ENCODE data around the gene RTN4RL1.

RTN4RL1 gene

GRCh38 chr17:1951920-1952319 lies 73.2 kb downstream of the RTN4RL1 start:
- H3K9me3 ChIP-seq (ENCODE audit: control insufficient read depth, insufficient read depth, low read depth, low read length) = no peaks in the 10 kb centered on the region
- peaks cover 46% of the 10 kb centered on the region for H3K27me3 ChIP-seq (ENCODE audit: control insufficient read depth, insufficient read depth, low read length)
- no peak overlapping the region for H3K27ac ChIP-seq (ENCODE audit: low read depth, low read length)
- H3K36me3 ChIP-seq (ENCODE audit: control insufficient read depth, insufficient read depth, low read length) = no peaks in the 10 kb centered on the region
- no peak overlapping the region for H3K9ac ChIP-seq (ENCODE audit: low read length)
- peaks cover 15% of the 10 kb centered on the region; the same call in 1 of the 2 replicates for H3K4me1 ChIP-seq (ENCODE audit: control insufficient read depth, insufficient read depth, low read length)
- no peak overlapping the region for H3K4me3 ChIP-seq (ENCODE audit: low read depth, low read length)

- H3K4me1 ChIP-seq (ENCODE audit: control insufficient read depth, insufficient read depth, low read length) = peaks cover 10% of the 10 kb centered on the region; the same call in 1 of the 2 replicates
- peaks cover 28% of the 10 kb centered on the region for H3K27me3 ChIP-seq (ENCODE audit: control insufficient read depth, insufficient read depth, low read length)
- H3K36me3 ChIP-seq (ENCODE audit: control insufficient read depth, insufficient read depth, low read length) = no peaks in the 10 kb centered on the region
- H3K27ac ChIP-seq (ENCODE audit: low read depth, low read length) = no peak overlapping the region
- no peak overlapping the region for H3K9ac ChIP-seq (ENCODE audit: low read length)
- no peaks in the 10 kb centered on the region for H3K9me3 ChIP-seq (ENCODE audit: control insufficient read depth, insufficient read depth, low read depth, low read length)
- no peak overlapping the region for H3K4me3 ChIP-seq (ENCODE audit: low read depth, low read length)
Observed at GRCh38 chr17:1949754-1950153, 75.4 kb downstream of the RTN4RL1 start.

DNA sequence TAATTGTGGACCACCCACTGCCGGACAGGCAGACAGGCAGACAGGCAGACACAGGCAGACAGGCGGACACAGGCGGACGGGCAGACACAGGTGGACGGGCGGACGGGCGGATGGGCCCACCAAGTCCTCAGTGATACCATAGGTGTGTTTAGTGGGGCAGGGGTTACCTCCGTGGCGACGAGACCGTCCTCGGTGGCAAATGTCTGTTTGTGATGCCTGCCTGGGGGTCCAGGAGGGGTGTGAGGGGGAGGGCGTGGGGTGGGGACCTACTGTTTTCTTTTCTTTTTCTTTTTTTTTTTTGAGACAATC lies 76.7 kb downstream of the RTN4RL1 start:
- Histone ChIP-seq H3K4me3 (ENCODE audit: low read depth, low read length) (no peak overlapping the region), H3K27ac (ENCODE audit: low read depth, low read length) (no peak overlapping the region), H3K9me3 (ENCODE audit: control insufficient read depth, insufficient read depth, low read depth, low read length) (no peaks in the 10 kb centered on the region), H3K27me3 (ENCODE audit: control insufficient read depth, insufficient read depth, low read length) (peaks cover 15% of the 10 kb centered on the region), H3K9ac (ENCODE audit: low read length) (no peak overlapping the region), H3K4me1 (ENCODE audit: control insufficient read depth, insufficient read depth, low read length) (peaks cover 10% of the 10 kb centered on the region; the same call in 1 of the 2 replicates), H3K36me3 (ENCODE audit: control insufficient read depth, insufficient read depth, low read length) (no peaks in the 10 kb centered on the region)

- H3K27ac ChIP-seq (ENCODE audit: low read depth, low read length) = no peak overlapping the region
- no peaks in the 10 kb centered on the region for H3K9me3 ChIP-seq (ENCODE audit: control insufficient read depth, insufficient read depth, low read depth, low read length)
- peaks cover 12% of the 10 kb centered on the region for H3K27me3 ChIP-seq (ENCODE audit: control insufficient read depth, insufficient read depth, low read length)
- peaks cover 10% of the 10 kb centered on the region; the same call in 1 of the 2 replicates for H3K4me1 ChIP-seq (ENCODE audit: control insufficient read depth, insufficient read depth, low read length)
- no peak overlapping the region for H3K4me3 ChIP-seq (ENCODE audit: low read depth, low read length)
- H3K36me3 ChIP-seq (ENCODE audit: control insufficient read depth, insufficient read depth, low read length) = no peaks in the 10 kb centered on the region
- H3K9ac ChIP-seq (ENCODE audit: low read length) = no peak overlapping the region
Observed at GRCh38 chr17:1947743-1948516, 77.2 kb downstream of the RTN4RL1 start.

- Histone ChIP-seq H3K4me1 (ENCODE audit: control insufficient read depth, insufficient read depth, low read length) (peaks cover 10% of the 10 kb centered on the region; the same call in 1 of the 2 replicates), H3K36me3 (ENCODE audit: control insufficient read depth, insufficient read depth, low read length) (no peaks in the 10 kb centered on the region), H3K27me3 (ENCODE audit: control insufficient read depth, insufficient read depth, low read length) (peaks cover 8% of the 10 kb centered on the region), H3K4me3 (ENCODE audit: low read depth, low read length) (no peak overlapping the region), H3K27ac (ENCODE audit: low read depth, low read length) (no peak overlapping the region), H3K9ac (ENCODE audit: low read length) (no peak overlapping the region), H3K9me3 (ENCODE audit: control insufficient read depth, insufficient read depth, low read depth, low read length) (no peaks in the 10 kb centered on the region)
Observed at GRCh38 chr17:1947229-1947742, 77.8 kb downstream of the RTN4RL1 start.

- peaks cover 2% of the 10 kb centered on the region; the same call in 1 of the 2 replicates for H3K27me3 ChIP-seq (ENCODE audit: control insufficient read depth, insufficient read depth, low read length)
- H3K27ac ChIP-seq (ENCODE audit: low read depth, low read length) = no peak overlapping the region
- H3K9ac ChIP-seq (ENCODE audit: low read length) = no peak overlapping the region
- H3K4me1 ChIP-seq (ENCODE audit: control insufficient read depth, insufficient read depth, low read length) = peaks cover 10% of the 10 kb centered on the region; the same call in 1 of the 2 replicates
- no peak overlapping the region for H3K4me3 ChIP-seq (ENCODE audit: low read depth, low read length)
- no peaks in the 10 kb centered on the region for H3K36me3 ChIP-seq (ENCODE audit: control insufficient read depth, insufficient read depth, low read length)
- H3K9me3 ChIP-seq (ENCODE audit: control insufficient read depth, insufficient read depth, low read depth, low read length) = no peaks in the 10 kb centered on the region
Observed at GRCh38 chr17:1946021-1946932, 78.9 kb downstream of the RTN4RL1 start.

DNA sequence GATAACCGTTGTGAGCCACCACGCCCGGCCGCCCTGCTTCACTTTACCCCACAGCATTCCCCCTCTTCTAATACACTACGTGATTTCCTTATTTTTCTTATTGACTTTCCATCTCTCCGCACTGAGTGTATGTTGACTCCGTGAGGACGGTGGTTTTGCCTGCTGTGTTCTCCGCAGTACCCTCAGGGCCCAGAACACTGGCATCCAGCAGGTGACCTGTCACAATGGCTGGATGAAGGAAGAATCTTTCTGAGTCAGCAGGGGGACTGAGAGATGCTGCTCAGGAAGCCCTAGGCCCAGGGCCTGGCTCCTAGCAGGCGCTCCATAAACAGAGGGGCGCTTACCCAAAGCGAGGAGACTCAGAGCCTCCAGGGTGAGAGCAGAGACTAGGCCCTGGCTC lies 79.5 kb downstream of the RTN4RL1 start:
- Histone ChIP-seq H3K9me3 (ENCODE audit: control insufficient read depth, insufficient read depth, low read depth, low read length) (no peaks in the 10 kb centered on the region), H3K36me3 (ENCODE audit: control insufficient read depth, insufficient read depth, low read length) (no peaks in the 10 kb centered on the region), H3K4me3 (ENCODE audit: low read depth, low read length) (no peak overlapping the region), H3K27ac (ENCODE audit: low read depth, low read length) (no peak overlapping the region), H3K4me1 (ENCODE audit: control insufficient read depth, insufficient read depth, low read length) (peaks cover 10% of the 10 kb centered on the region; the same call in 1 of the 2 replicates), H3K9ac (ENCODE audit: low read length) (no peak overlapping the region), H3K27me3 (ENCODE audit: control insufficient read depth, insufficient read depth, low read length) (no peaks in the 10 kb centered on the region; the same call in 1 of the 2 replicates)

GRCh38 chr17:1943436-1943831 lies 81.7 kb downstream of the RTN4RL1 start:
- Histone ChIP-seq H3K4me1 (ENCODE audit: control insufficient read depth, insufficient read depth, low read length) (peaks cover 10% of the 10 kb centered on the region; the same call in 1 of the 2 replicates), H3K9me3 (ENCODE audit: control insufficient read depth, insufficient read depth, low read depth, low read length) (no peaks in the 10 kb centered on the region), H3K36me3 (ENCODE audit: control insufficient read depth, insufficient read depth, low read length) (no peaks in the 10 kb centered on the region), H3K9ac (ENCODE audit: low read length) (no peak overlapping the region), H3K27me3 (ENCODE audit: control insufficient read depth, insufficient read depth, low read length) (no peaks in the 10 kb centered on the region), H3K4me3 (ENCODE audit: low read depth, low read length) (no peak overlapping the region), H3K27ac (ENCODE audit: low read depth, low read length) (no peak overlapping the region)

DNA sequence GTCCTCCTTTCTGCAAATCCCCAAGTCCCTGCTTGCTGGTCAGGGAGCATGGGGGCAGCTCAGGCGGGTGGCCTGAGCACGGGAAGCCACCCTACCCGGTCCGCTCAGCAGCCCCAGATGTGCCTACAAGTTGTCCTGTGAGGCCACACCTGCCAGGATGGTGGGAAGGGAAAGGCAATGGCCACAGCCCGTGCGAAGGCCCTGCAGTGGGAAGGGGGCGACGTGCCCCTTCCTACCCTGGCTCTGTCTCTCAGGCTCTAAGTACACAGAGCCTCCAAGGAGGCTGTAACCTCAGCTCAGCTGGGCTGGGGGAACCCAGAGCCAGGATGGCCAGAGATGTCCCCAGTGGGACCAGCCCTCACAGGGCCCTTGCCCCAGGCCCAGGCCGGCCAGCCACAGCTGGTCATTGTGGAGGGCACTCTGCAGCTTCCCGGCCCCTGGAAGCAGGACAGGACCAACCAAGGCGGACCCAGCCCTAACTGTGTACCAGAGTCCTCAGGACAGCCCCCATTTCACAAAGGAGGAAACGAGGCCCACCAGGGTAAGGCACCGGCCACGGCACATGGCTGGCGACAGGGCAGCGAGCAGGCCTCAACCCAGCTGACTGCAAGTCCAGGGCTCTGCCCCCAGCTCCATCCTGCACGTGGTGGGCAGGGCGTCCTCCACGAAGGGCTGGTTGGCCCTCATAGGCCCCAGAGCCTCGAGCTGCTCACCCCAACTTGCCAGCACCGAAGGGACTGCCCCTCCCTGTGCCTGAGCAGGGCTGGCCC lies 82.3 kb downstream of the RTN4RL1 start:
- no peaks in the 10 kb centered on the region for H3K27me3 ChIP-seq (ENCODE audit: control insufficient read depth, insufficient read depth, low read length)
- H3K9ac ChIP-seq (ENCODE audit: low read length) = no peak overlapping the region
- no peaks in the 10 kb centered on the region for H3K36me3 ChIP-seq (ENCODE audit: control insufficient read depth, insufficient read depth, low read length)
- H3K4me3 ChIP-seq (ENCODE audit: low read depth, low read length) = no peak overlapping the region
- H3K9me3 ChIP-seq (ENCODE audit: control insufficient read depth, insufficient read depth, low read depth, low read length) = no peaks in the 10 kb centered on the region
- H3K4me1 ChIP-seq (ENCODE audit: control insufficient read depth, insufficient read depth, low read length) = peaks cover 4% of the 10 kb centered on the region; the same call in 1 of the 2 replicates
- no peak overlapping the region for H3K27ac ChIP-seq (ENCODE audit: low read depth, low read length)

GRCh38 chr17:1942066-1942365 lies 83.1 kb downstream of the RTN4RL1 start:
- Histone ChIP-seq H3K36me3 (ENCODE audit: control insufficient read depth, insufficient read depth, low read length) (no peaks in the 10 kb centered on the region), H3K27ac (ENCODE audit: low read depth, low read length) (no peak overlapping the region), H3K4me1 (ENCODE audit: control insufficient read depth, insufficient read depth, low read length) (no peaks in the 10 kb centered on the region; the same call in 1 of the 2 replicates), H3K9ac (ENCODE audit: low read length) (no peak overlapping the region), H3K9me3 (ENCODE audit: control insufficient read depth, insufficient read depth, low read depth, low read length) (no peaks in the 10 kb centered on the region), H3K4me3 (ENCODE audit: low read depth, low read length) (no peak overlapping the region), H3K27me3 (ENCODE audit: control insufficient read depth, insufficient read depth, low read length) (no peaks in the 10 kb centered on the region; the same call in 1 of the 2 replicates)
